ENCODE data around the gene PRR20G. TPM values are rescaled to one million over a fixed set of nuclear protein-coding genes. Genes with fewer than 3 reads are reported as not detected.

The PRR20G gene
- polyA plus RNA-seq, 1 donor from 2014 or later = not detected

GRCh38 chr3:127262533-127262932 lies 25.3 kb downstream of the PRR20G start:
- Histone ChIP-seq H3K27me3 (ENCODE audit: insufficient read depth, low read depth, low read length) (no peaks in the 10 kb centered on the region), H4K20me1 (ENCODE audit: insufficient read depth) (no peaks in the 10 kb centered on the region), H3K36me3 (ENCODE audit: insufficient read depth, low read length) (no peaks in the 10 kb centered on the region), H2AFZ (ENCODE audit: low read depth, low read length) (no peak overlapping the region), H3K27ac (ENCODE audit: low read length) (no peak overlapping the region), H3K4me2 (ENCODE audit: low read length) (no peak overlapping the region), H3K79me2 (replicated peaks; ENCODE audit: insufficient read depth, low read length) (no peaks in the 10 kb centered on the region), H3K9ac (ENCODE audit: low read length) (no peak overlapping the region), H3F3A (ENCODE audit: insufficient read depth, low read length, poor library complexity, severe bottlenecking) (no peaks in the 10 kb centered on the region), H3K9me2 (ENCODE audit: insufficient read depth, low read length) (no peaks in the 10 kb centered on the region), H3K9me3 (ENCODE audit: low read length) (no peaks in the 10 kb centered on the region), H3K4me3 (ENCODE audit: low read length) (no peak overlapping the region)
- no peak for TF ChIP-seq POLR2AphosphoS5 (IDR thresholded peaks at IDR 0.05)
- TF ChIP-seq REST (IDR thresholded peaks at IDR 0.05; ENCODE audit: borderline replicate concordance) = no peak
- TF ChIP-seq EP300 (conservative IDR thresholded peaks at IDR 0.05; ENCODE audit: poor library complexity, severe bottlenecking) = no peak
- TF ChIP-seq CTCF (IDR thresholded peaks at IDR 0.05; ENCODE audit: poor library complexity, severe bottlenecking) = no peak
- no peak for TF ChIP-seq RAD21 (conservative IDR thresholded peaks at IDR 0.05)
- TF ChIP-seq EZH2 (IDR thresholded peaks at IDR 0.05; ENCODE audit: borderline replicate concordance, insufficient read depth, low read length, poor library complexity, severe bottlenecking) = no peak
- no peak for TF ChIP-seq SMC3 (conservative IDR thresholded peaks at IDR 0.05; ENCODE audit: poor library complexity)
- no peak for TF ChIP-seq TAF1 (IDR thresholded peaks at IDR 0.05; ENCODE audit: low read depth)
- TF ChIP-seq MXI1 (conservative IDR thresholded peaks at IDR 0.05; ENCODE audit: poor library complexity, severe bottlenecking) = no peak

- Histone ChIP-seq H3F3A (ENCODE audit: insufficient read depth, low read length, poor library complexity, severe bottlenecking) (no peaks in the 10 kb centered on the region), H2AFZ (ENCODE audit: low read depth, low read length) (no peak overlapping the region), H3K27ac (ENCODE audit: low read length) (no peak overlapping the region)
Observed at GRCh38 chr3:127261925-127262324, 25.9 kb downstream of the PRR20G start.

More at GRCh38 chr3:127261925-127262324, 25.9 kb downstream of the PRR20G start:
- no peaks in the 10 kb centered on the region for H3K36me3 ChIP-seq (ENCODE audit: insufficient read depth, low read length)
- TF ChIP-seq TAF1 (IDR thresholded peaks at IDR 0.05; ENCODE audit: low read depth) = no peak
- no peak for TF ChIP-seq EZH2 (IDR thresholded peaks at IDR 0.05; ENCODE audit: borderline replicate concordance, insufficient read depth, low read length, poor library complexity, severe bottlenecking)
- TF ChIP-seq REST (IDR thresholded peaks at IDR 0.05; ENCODE audit: borderline replicate concordance) = no peak
- no peak for TF ChIP-seq RAD21 (conservative IDR thresholded peaks at IDR 0.05)
- TF ChIP-seq POLR2AphosphoS5 (IDR thresholded peaks at IDR 0.05) = no peak
- TF ChIP-seq SMC3 (conservative IDR thresholded peaks at IDR 0.05; ENCODE audit: poor library complexity) = no peak
- no peak for TF ChIP-seq CTCF (IDR thresholded peaks at IDR 0.05; ENCODE audit: poor library complexity, severe bottlenecking)
- no peak for TF ChIP-seq EP300 (conservative IDR thresholded peaks at IDR 0.05; ENCODE audit: poor library complexity, severe bottlenecking)
- TF ChIP-seq MXI1 (conservative IDR thresholded peaks at IDR 0.05; ENCODE audit: poor library complexity, severe bottlenecking) = no peak
- no peaks in the 10 kb centered on the region for H3K27me3 ChIP-seq (ENCODE audit: insufficient read depth, low read depth, low read length)
- H3K9me2 ChIP-seq (ENCODE audit: insufficient read depth, low read length) = no peaks in the 10 kb centered on the region
- no peaks in the 10 kb centered on the region for H4K20me1 ChIP-seq (ENCODE audit: insufficient read depth)
- no peak overlapping the region for H3K4me3 ChIP-seq (ENCODE audit: low read length)
- no peak overlapping the region for H3K4me2 ChIP-seq (ENCODE audit: low read length)
- H3K9me3 ChIP-seq (ENCODE audit: low read length) = no peaks in the 10 kb centered on the region
- no peak overlapping the region for H3K9ac ChIP-seq (ENCODE audit: low read length)
- H3K79me2 ChIP-seq (replicated peaks; ENCODE audit: insufficient read depth, low read length) = no peaks in the 10 kb centered on the region

Measured in neural cell (in vitro differentiated cells).